HCT116 (cell line): ENCODE results near the gene PEX5. TPM values are rescaled to one million over a fixed set of nuclear protein-coding genes. Genes with fewer than 3 reads are reported as not detected.

Experiments
- ATAC-seq: fragments of 200-7000 bp; cut with Tn5 transposase; 2 replicates; pipeline ENCODE4 v1.9.1; 2020; ENCODE audit warnings: mild to moderate bottlenecking, moderate library complexity
- BruUV-seq: library from RNA; stranded (reverse); fragments of 400-500 nt; replicated peaks from 2 replicates; lab custom pipeline; 2021; lab: Mats Ljungman, UMichigan
- CTCF ChIA-PET: fragments of 300-600 bp; sonication (Branson Sonifier 250); formaldehyde crosslinking; loops from one replicate; lab custom pipeline; 2021; ENCODE audit warnings: antibody characterized with exemption; lab: Charles Lee
- POLR2A ChIA-PET: fragments of 300-600, 350-600 bp; sonication (Branson Sonifier 250); formaldehyde crosslinking; loops from one replicate; lab custom pipeline; 2021; ENCODE audit warnings: antibody characterized with exemption; lab: Charles Lee
- RAD21 ChIA-PET, 2 experiments: fragments of 300-600 bp; sonication (Branson Sonifier 250); formaldehyde crosslinking; loops; one replicate each; lab custom pipeline; 2023; ENCODE audit warnings: low total read pairs in 2 of 2; ENCODE audit not compliant: uncharacterized antibody in 2 of 2, unreplicated experiment in 2 of 2, low non-redundant PET in 1 of 2; lab: Charles Lee
- DNase-seq: peaks from one replicate; pipeline ENCODE4 v3.0.0-alpha.2; 2010; ENCODE audit warnings: low read depth, low spot score
- H2AFZ ChIP-seq: fragments of 200-600 bp; shearing (Covaris generic), sonication (generic); 2 replicates; pipeline ENCODE4 v1.6.1; 2017; ENCODE audit warnings: low read depth, mixed run types, mixed read lengths, antibody characterized with exemption, low read length; ENCODE audit not compliant: poor library complexity, severe bottlenecking
- H3K27ac ChIP-seq: 2 replicates; pipeline ENCODE4 v1.5.1; 2012; ENCODE audit warnings: low read depth, low read length
- H3K27me3 ChIP-seq: fragments of 200-600 bp; sonication (generic); 2 replicates; pipeline ENCODE4 v1.6.1; 2016; ENCODE audit warnings: mixed run types, low read length, mixed read lengths; ENCODE audit not compliant: insufficient read depth
- H3K36me3 ChIP-seq, 2 experiments: fragments of 200-500 bp in 1 of 2; fragments of 200-600 bp in 1 of 2; sonication (Bioruptor generic) in 1 of 2; sonication (generic) in 1 of 2; 2 replicates each; pipeline versions ENCODE4 v1.5.1 to v1.6.1; 2014 to 2016; ENCODE audit warnings: low read length in 2 of 2, inconsistent platforms in 1 of 2, mixed read lengths in 1 of 2, mixed run types in 1 of 2; ENCODE audit not compliant: insufficient read depth in 2 of 2, control insufficient read depth in 1 of 2
- H3K4me1 ChIP-seq, 2 experiments: fragments of 200-600 bp in 1 of 2; sonication (generic) in 1 of 2; 2 replicates each; pipeline versions ENCODE4 v1.5.1 to v1.6.1; 2012 to 2017; ENCODE audit warnings: low read length in 2 of 2, inconsistent platforms in 1 of 2, mild to moderate bottlenecking in 1 of 2, mixed read lengths in 1 of 2, mixed run types in 1 of 2, moderate library complexity in 1 of 2; ENCODE audit not compliant: insufficient read depth in 2 of 2, control insufficient read depth in 1 of 2
- H3K4me2 ChIP-seq: fragments of 200-600 bp; sonication (generic); 2 replicates; pipeline ENCODE4 v1.6.1; 2017; ENCODE audit warnings: mixed run types, low read length, mixed read lengths
- H3K4me3 ChIP-seq, 2 experiments: fragments of 200-600 bp in 1 of 2; sonication (generic) in 1 of 2; replicated peaks in 1 of 2; 2 replicates each; pipeline ENCODE4 v1.5.1; 2011 to 2016; ENCODE audit warnings: low read length in 2 of 2, control low read depth in 1 of 2, low read depth in 1 of 2, mild to moderate bottlenecking in 1 of 2, mixed read lengths in 1 of 2, mixed run types in 1 of 2
- H3K79me2 ChIP-seq: fragments of 200-600 bp; sonication (generic); 2 replicates; pipeline ENCODE4 v1.6.1; 2017; ENCODE audit warnings: mild to moderate bottlenecking, mixed run types, low read length, moderate library complexity, mixed read lengths; ENCODE audit not compliant: insufficient read depth
- H3K9ac ChIP-seq: fragments of 200-600 bp; sonication (generic); 2 replicates; pipeline ENCODE4 v1.6.1; 2016; ENCODE audit warnings: low read length, mixed read lengths
- H3K9me2 ChIP-seq: fragments of 200-600 bp; sonication (generic), shearing (Covaris generic); 2 replicates; pipeline ENCODE4 v1.6.1; 2017; ENCODE audit warnings: mixed run types, mild to moderate bottlenecking, moderate library complexity; ENCODE audit not compliant: insufficient read depth
- H3K9me3 ChIP-seq, 2 experiments: fragments of 200-500 bp in 1 of 2; fragments of 200-600 bp in 1 of 2; sonication (Bioruptor generic) in 1 of 2; sonication (generic) in 1 of 2; 2 replicates each; pipeline ENCODE4 v1.6.1; 2014 to 2017; ENCODE audit warnings: low read length in 2 of 2, mixed read lengths in 2 of 2, inconsistent platforms in 1 of 2, low read depth in 1 of 2, mild to moderate bottlenecking in 1 of 2, mixed run types in 1 of 2, moderate library complexity in 1 of 2; ENCODE audit not compliant: control insufficient read depth in 1 of 2, insufficient read depth in 1 of 2
- H4K20me1 ChIP-seq: fragments of 200-600 bp; sonication (generic), shearing (Covaris generic); 2 replicates; pipeline ENCODE4 v1.6.1; 2017; ENCODE audit warnings: mixed run types, mild to moderate bottlenecking, moderate library complexity; ENCODE audit not compliant: insufficient read depth
- CBX3 ChIP-seq: IDR thresholded peaks from 2 replicates; pipeline ENCODE4 v1.6.1; 2012; ENCODE audit warnings: low read depth
- ELF1 ChIP-seq: IDR thresholded peaks from 2 replicates; pipeline ENCODE4 v1.6.1; 2012; ENCODE audit warnings: low read depth, borderline replicate concordance
- EZH2phosphoT487 ChIP-seq: fragments of 200-600 bp; IDR thresholded peaks from 2 replicates; pipeline ENCODE4 v1.6.1; 2018; ENCODE audit warnings: antibody characterized with exemption, borderline replicate concordance
- JUND ChIP-seq: IDR thresholded peaks from 2 replicates; pipeline ENCODE4 v1.6.1; 2012
- RAD21 ChIP-seq: IDR thresholded peaks from 2 replicates; pipeline ENCODE4 v1.6.1; 2012; ENCODE audit warnings: low read depth, mild to moderate bottlenecking
- SIN3A ChIP-seq: IDR thresholded peaks from 2 replicates; pipeline ENCODE4 v1.6.1; 2012; ENCODE audit warnings: low read depth
- TCF7L2 ChIP-seq: IDR thresholded peaks from 2 replicates; pipeline ENCODE4 v1.7.0; 2011; ENCODE audit warnings: borderline replicate concordance, inconsistent platforms; ENCODE audit not compliant: insufficient read depth, insufficient read length; ENCODE audit errors: extremely low read depth
- ZFX ChIP-seq: fragments of 450-650 bp; IDR thresholded peaks from 2 replicates; pipeline ENCODE4 v1.6.1; 2017
- intact Hi-C: fragments of 100-400 bp; cut with micrococcal nuclease; formaldehyde crosslinking; loops from 2 replicates; pipeline ENCODE4 v1.10.0; 2022
- total RNA-seq: library from RNA; stranded (reverse); gene quantifications from one replicate; pipeline ENCODE4 v1.2.1, GENCODE V29; 2021; ENCODE audit not compliant: unreplicated experiment
- TF ChIP-seq, protein P1 (sequence below): IDR thresholded peaks from 2 replicates; pipeline ENCODE4 v1.6.1; 2011; ENCODE audit warnings: mild to moderate bottlenecking, low read length, moderate library complexity; ENCODE audit not compliant: insufficient replicate concordance; ENCODE audit errors: extremely low read depth
- TF ChIP-seq, protein P2 (sequence below), 3 experiments: fragments of 200-600 bp in 1 of 3; sonication (generic) in 1 of 3; IDR thresholded peaks in 2 of 3; conservative IDR thresholded peaks in 1 of 3; 2 replicates each; pipeline ENCODE4 v1.5.1; 2012 to 2017; ENCODE audit warnings: low read depth in 2 of 3, low read length in 2 of 3, antibody characterized with exemption in 1 of 3, borderline replicate concordance in 1 of 3, control low read depth in 1 of 3, mild to moderate bottlenecking in 1 of 3, mixed read lengths in 1 of 3, mixed run types in 1 of 3, moderate library complexity in 1 of 3; ENCODE audit not compliant: insufficient read depth in 1 of 3
- TF ChIP-seq, protein P3 (sequence below): IDR thresholded peaks from 2 replicates; pipeline ENCODE4 v1.6.1; 2012

The PEX5 gene
- total RNA-seq, 1 experiment from 2014 or later, result 45.4 TPM

DNA sequence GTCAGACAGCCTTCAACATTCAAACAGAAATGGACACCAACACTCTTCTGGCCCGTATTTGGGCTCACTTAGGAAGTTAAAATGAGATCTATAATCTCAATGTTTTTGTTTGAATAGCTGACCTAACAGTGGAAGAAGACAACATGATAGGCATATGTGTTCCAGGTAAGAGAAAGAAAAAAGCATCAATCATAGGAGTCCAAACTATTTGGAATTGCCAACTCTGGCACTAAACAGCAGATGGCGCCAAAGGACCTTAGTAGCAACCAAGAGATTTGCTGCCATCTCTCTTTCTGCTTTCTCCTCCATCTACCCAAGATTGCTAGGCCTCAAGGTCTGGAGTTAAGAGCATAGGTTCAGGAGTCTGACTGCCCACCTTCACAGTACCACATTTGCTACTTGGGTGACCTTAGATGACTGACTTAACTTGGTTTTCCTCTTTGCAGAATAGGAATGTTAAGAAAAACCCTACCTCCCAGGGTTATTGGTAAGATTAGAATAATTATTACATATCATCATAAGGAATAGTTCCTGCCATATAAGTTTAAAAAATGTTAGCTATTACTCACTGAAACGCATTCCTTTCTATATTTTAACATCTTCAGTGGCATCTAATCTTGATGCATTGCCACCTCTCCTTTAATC, 30.2 kb downstream of the PEX5 start:
- no peaks in the 10 kb centered on the region for H3K27me3 ChIP-seq
- H3K4me3 ChIP-seq, result no peak overlapping the region
- H3K79me2 ChIP-seq, result no peaks in the 10 kb centered on the region
- H3K36me3 ChIP-seq, result no peaks in the 10 kb centered on the region
- intact Hi-C loops, result loop anchor here (1.0 to 5.0 kb wide), 4 partner anchors 153 to 588 kb away; no protein-coding TSS in a partner anchor
- BruUV-seq, result no TSS peak
- DNase-seq (peak; percentile 75), ATAC-seq (peak; percentile 82)
- ChIA-PET RAD21 (no interaction called here), CTCF (interaction anchor here (0.9 to 1.8 kb wide), 3 partner anchors 240 to 423 kb away, joined by 3 to 11 read pairs (median 3); no protein-coding TSS in a partner anchor), POLR2A (no interaction called here)
- no peak overlapping the region for H3K4me2 ChIP-seq
- no peak overlapping the region for H3K27ac ChIP-seq
- no peaks in the 10 kb centered on the region for H4K20me1 ChIP-seq
- no peaks in the 10 kb centered on the region for H3K9me3 ChIP-seq
- H2AFZ ChIP-seq, result no peak overlapping the region
- no peak overlapping the region for H3K9ac ChIP-seq
- TF ChIP-seq ZFX (no peak), RAD21 (peak; percentile 98), ELF1 (no peak), SIN3A (no peak), CBX3 (no peak), TCF7L2 (no peak), EZH2phosphoT487 (no peak), JUND (no peak)
- TF ChIP-seq, protein P1, sequence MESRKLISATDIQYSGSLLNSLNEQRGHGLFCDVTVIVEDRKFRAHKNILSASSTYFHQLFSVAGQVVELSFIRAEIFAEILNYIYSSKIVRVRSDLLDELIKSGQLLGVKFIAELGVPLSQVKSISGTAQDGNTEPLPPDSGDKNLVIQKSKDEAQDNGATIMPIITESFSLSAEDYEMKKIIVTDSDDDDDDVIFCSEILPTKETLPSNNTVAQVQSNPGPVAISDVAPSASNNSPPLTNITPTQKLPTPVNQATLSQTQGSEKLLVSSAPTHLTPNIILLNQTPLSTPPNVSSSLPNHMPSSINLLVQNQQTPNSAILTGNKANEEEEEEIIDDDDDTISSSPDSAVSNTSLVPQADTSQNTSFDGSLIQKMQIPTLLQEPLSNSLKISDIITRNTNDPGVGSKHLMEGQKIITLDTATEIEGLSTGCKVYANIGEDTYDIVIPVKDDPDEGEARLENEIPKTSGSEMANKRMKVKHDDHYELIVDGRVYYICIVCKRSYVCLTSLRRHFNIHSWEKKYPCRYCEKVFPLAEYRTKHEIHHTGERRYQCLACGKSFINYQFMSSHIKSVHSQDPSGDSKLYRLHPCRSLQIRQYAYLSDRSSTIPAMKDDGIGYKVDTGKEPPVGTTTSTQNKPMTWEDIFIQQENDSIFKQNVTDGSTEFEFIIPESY, result no peak
- TF ChIP-seq, protein P2, sequence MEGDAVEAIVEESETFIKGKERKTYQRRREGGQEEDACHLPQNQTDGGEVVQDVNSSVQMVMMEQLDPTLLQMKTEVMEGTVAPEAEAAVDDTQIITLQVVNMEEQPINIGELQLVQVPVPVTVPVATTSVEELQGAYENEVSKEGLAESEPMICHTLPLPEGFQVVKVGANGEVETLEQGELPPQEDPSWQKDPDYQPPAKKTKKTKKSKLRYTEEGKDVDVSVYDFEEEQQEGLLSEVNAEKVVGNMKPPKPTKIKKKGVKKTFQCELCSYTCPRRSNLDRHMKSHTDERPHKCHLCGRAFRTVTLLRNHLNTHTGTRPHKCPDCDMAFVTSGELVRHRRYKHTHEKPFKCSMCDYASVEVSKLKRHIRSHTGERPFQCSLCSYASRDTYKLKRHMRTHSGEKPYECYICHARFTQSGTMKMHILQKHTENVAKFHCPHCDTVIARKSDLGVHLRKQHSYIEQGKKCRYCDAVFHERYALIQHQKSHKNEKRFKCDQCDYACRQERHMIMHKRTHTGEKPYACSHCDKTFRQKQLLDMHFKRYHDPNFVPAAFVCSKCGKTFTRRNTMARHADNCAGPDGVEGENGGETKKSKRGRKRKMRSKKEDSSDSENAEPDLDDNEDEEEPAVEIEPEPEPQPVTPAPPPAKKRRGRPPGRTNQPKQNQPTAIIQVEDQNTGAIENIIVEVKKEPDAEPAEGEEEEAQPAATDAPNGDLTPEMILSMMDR (IDR thresholded peaks at IDR 0.05 in 2 of 3, conservative IDR thresholded peaks at IDR 0.05 in 1 of 3; ENCODE audit: borderline replicate concordance in 1 of 3, insufficient read depth in 1 of 3, low read depth in 2 of 3, low read length in 2 of 3), result peak; percentile 82 to 95 (median 93)
- TF ChIP-seq, protein P3, sequence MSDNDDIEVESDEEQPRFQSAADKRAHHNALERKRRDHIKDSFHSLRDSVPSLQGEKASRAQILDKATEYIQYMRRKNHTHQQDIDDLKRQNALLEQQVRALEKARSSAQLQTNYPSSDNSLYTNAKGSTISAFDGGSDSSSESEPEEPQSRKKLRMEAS, result 0 out of 2 replicates have a peak, but pooled peaks have one; percentile 10
- no peaks in the 10 kb centered on the region; a peak in 1 of 4 replicates for H3K4me1 ChIP-seq
- H3K9me2 ChIP-seq, result no peaks in the 10 kb centered on the region
